ENCODE results near the gene TAL1. TPM values are rescaled to one million over a fixed set of nuclear protein-coding genes. Genes with fewer than 3 reads are reported as not detected.
A peak's percentile ranks its signal among the peaks of the same experiment; 100 is the strongest.

Gene TAL1
- total RNA-seq, 6 experiments from 2014 or later, result 0.43 to 4.5 (median 1.8) TPM

GRCh38 chr1:47183308-47184089 is 48.5 kb downstream of the TAL1 start:
- intact Hi-C loops (cut with DNase I), result loop anchor here in 1 of 2 donors (10.0 kb wide), 1 partner anchor 231 kb away; the partner anchor contains the start of gene FOXE3
- Histone ChIP-seq H3K4me1 (peaks cover 0 to 3% (median 0%) of the 10 kb centered on the region in 4 donors), H3K4me3 (no peak overlapping the region), H3K27ac (no peak overlapping the region), H3K36me3 (no peaks in the 10 kb centered on the region), H3K9me3 (no peaks in the 10 kb centered on the region), H3K27me3 (no peaks in the 10 kb centered on the region)
- no peak for DNase-seq
- TF ChIP-seq POLR2A (IDR thresholded peaks at IDR 0.05), result no peak
- TF ChIP-seq CTCF (IDR thresholded peaks at IDR 0.05), result no peak
- no peak for ATAC-seq
- 43% methylated on average over 3 of the region's 11 CpGs for WGBS (ENCODE audit: insufficient coverage, low coverage, low lambda C conversion rate, missing lambda C conversion rate)

GRCh38 chr1:47182676-47183235 is 49.3 kb downstream of the TAL1 start:
- no peak overlapping the region for H3K27ac ChIP-seq

GRCh38 chr1:47181955-47182675 is 49.9 kb downstream of the TAL1 start:
- H3K4me3 ChIP-seq, result no peak overlapping the region
- intact Hi-C loops (cut with DNase I), result loop anchor here in 1 of 2 donors (10.0 kb wide), 1 partner anchor 233 kb away; the partner anchor contains the start of gene FOXE3
- H3K4me1 ChIP-seq, result peaks cover 0 to 3% (median 0%) of the 10 kb centered on the region in 4 donors
- H3K27me3 ChIP-seq, result no peaks in the 10 kb centered on the region
- no peak for DNase-seq
- no peak for TF ChIP-seq POLR2A (IDR thresholded peaks at IDR 0.05)
- TF ChIP-seq CTCF (IDR thresholded peaks at IDR 0.05), result no peak
- 71% methylated on average over 2 of the region's 7 CpGs for WGBS (ENCODE audit: insufficient coverage, low coverage, low lambda C conversion rate, missing lambda C conversion rate)
- peak in 1 of 4 donors; percentile 11 for ATAC-seq
- H3K36me3 ChIP-seq, result no peaks in the 10 kb centered on the region
- no peak overlapping the region for H3K27ac ChIP-seq
- no peaks in the 10 kb centered on the region for H3K9me3 ChIP-seq

More at GRCh38 chr1:47182676-47183235, 49.3 kb downstream of the TAL1 start:
- DNase-seq, result no peak
- TF ChIP-seq POLR2A (IDR thresholded peaks at IDR 0.05) (no peak), CTCF (IDR thresholded peaks at IDR 0.05) (no peak)
- no peaks in the 10 kb centered on the region for H3K9me3 ChIP-seq
- no peaks in the 10 kb centered on the region for H3K36me3 ChIP-seq
- no peak for ATAC-seq
- intact Hi-C loops (cut with DNase I), result loop anchor here in 1 of 2 donors (10.0 kb wide), 1 partner anchor 232 kb away; the partner anchor contains the start of gene FOXE3
- WGBS (ENCODE audit: insufficient coverage, low coverage, low lambda C conversion rate, missing lambda C conversion rate), result 65% methylated on average over 6 of the region's 7 CpGs
- no peaks in the 10 kb centered on the region for H3K27me3 ChIP-seq
- H3K4me1 ChIP-seq, result peaks cover 0 to 3% (median 0%) of the 10 kb centered on the region in 4 donors
- H3K4me3 ChIP-seq, result no peak overlapping the region

- ATAC-seq (no peak), DNase-seq (peak in 1 of 3 donors; percentile 52)
- intact Hi-C loops (cut with DNase I), result loop anchor here in 1 of 2 donors (10.0 kb wide), 1 partner anchor 233 kb away; the partner anchor contains the start of gene FOXE3
- 44% methylated on average over 4 of the region's 18 CpGs for WGBS (ENCODE audit: insufficient coverage, low coverage, low lambda C conversion rate, missing lambda C conversion rate)
- H3K27ac ChIP-seq, result no peak overlapping the region
- H3K4me3 ChIP-seq, result no peak overlapping the region
- no peaks in the 10 kb centered on the region for H3K9me3 ChIP-seq
- H3K36me3 ChIP-seq, result no peaks in the 10 kb centered on the region
- H3K27me3 ChIP-seq, result no peaks in the 10 kb centered on the region
- TF ChIP-seq CTCF (IDR thresholded peaks at IDR 0.05) (no peak), POLR2A (IDR thresholded peaks at IDR 0.05) (no peak)
- H3K4me1 ChIP-seq, result peaks cover 0 to 3% (median 0%) of the 10 kb centered on the region in 4 donors
These were observed 50.7 kb downstream of the TAL1 start for GRCh38 chr1:47181095-47181954.

All from right lobe of liver (tissue), 6 donors.